IMR-90 (cell line): ENCODE measurements around the gene RASSF7. TPM values are rescaled to one million over a fixed set of nuclear protein-coding genes. Genes with fewer than 3 reads are reported as not detected.
A peak's percentile ranks its signal among the peaks of the same experiment; 100 is the strongest.

Source experiments
- ATAC-seq: fragments of 200-7000 bp; cut with Tn5 transposase; 2 replicates; pipeline ENCODE4 v1.9.1; 2020; ENCODE audit warnings: low read depth, mild to moderate bottlenecking, moderate library complexity
- BruUV-seq: library from RNA; stranded (reverse); fragments of 400-500 nt; replicated peaks from 2 replicates; lab custom pipeline; 2021; lab: Mats Ljungman, UMichigan
- CTCF ChIA-PET: fragments of 300-600 bp; formaldehyde crosslinking; extraction: SDS; loops from one replicate; lab custom pipeline; 2021; ENCODE audit warnings: antibody characterized with exemption; lab: Yijun Ruan, JAX
- POLR2A ChIA-PET: fragments of 300-600 bp; sonication (Branson Sonifier 250); formaldehyde crosslinking; loops from one replicate; lab custom pipeline; 2022; ENCODE audit warnings: antibody characterized with exemption; ENCODE audit not compliant: unreplicated experiment; lab: Charles Lee
- DNase-seq: peaks from one replicate; pipeline ENCODE4 v3.0.0; 2013
- H2AFZ ChIP-seq: replicated peaks from 2 replicates; pipeline ENCODE3; 2013; ENCODE audit warnings: low read length, mild to moderate bottlenecking; ENCODE audit not compliant: poor library complexity
- H2AK5ac ChIP-seq: 2 replicates; pipeline ENCODE4 v1.6.1; 2013; ENCODE audit warnings: low read depth, low read length, inconsistent platforms
- H2AK9ac ChIP-seq: replicated peaks from 2 replicates; pipeline ENCODE3; 2013; ENCODE audit warnings: mild to moderate bottlenecking, low read depth, low read length, moderate library complexity; ENCODE audit not compliant: poor library complexity
- H2BK120ac ChIP-seq: 2 replicates; pipeline ENCODE4 v1.6.1; 2013; ENCODE audit warnings: low read depth, low read length, inconsistent platforms
- H2BK15ac ChIP-seq: 3 replicates; pipeline ENCODE4 v1.6.1; 2013; ENCODE audit warnings: low read depth, low read length, inconsistent platforms
- H2BK20ac ChIP-seq: 2 replicates; pipeline ENCODE4 v1.6.1; 2013; ENCODE audit warnings: low read depth, mild to moderate bottlenecking, inconsistent platforms, low read length, moderate library complexity
- H2BK5ac ChIP-seq: 2 replicates; pipeline ENCODE4 v1.6.1; 2013; ENCODE audit warnings: mild to moderate bottlenecking, low read depth, low read length, inconsistent platforms; ENCODE audit not compliant: poor library complexity, severe bottlenecking
- H3K14ac ChIP-seq: replicated peaks from 2 replicates; pipeline ENCODE4 v1.6.1; 2013; ENCODE audit warnings: low read depth, low read length, inconsistent platforms
- H3K18ac ChIP-seq: 2 replicates; pipeline ENCODE4 v1.6.1; 2013; ENCODE audit warnings: low read depth, low read length, control low read depth
- H3K23ac ChIP-seq: 2 replicates; pipeline ENCODE4 v1.6.1; 2013; ENCODE audit warnings: low read depth, low read length, inconsistent platforms
- H3K27ac ChIP-seq: 2 replicates; pipeline ENCODE4 v1.5.1; 2013; ENCODE audit warnings: mild to moderate bottlenecking, control low read depth, low read length; ENCODE audit not compliant: insufficient read depth
- H3K27me3 ChIP-seq: 2 replicates; pipeline ENCODE4 v1.6.1; 2013; ENCODE audit warnings: low read length; ENCODE audit not compliant: control insufficient read depth, insufficient read depth
- H3K36me3 ChIP-seq: 2 replicates; pipeline ENCODE4 v1.6.1; 2013; ENCODE audit warnings: low read length, mixed read lengths; ENCODE audit not compliant: control insufficient read depth, insufficient read depth
- H3K4ac ChIP-seq: 2 replicates; pipeline ENCODE4 v1.6.1; 2013; ENCODE audit warnings: low read depth, low read length, inconsistent platforms
- H3K4me1 ChIP-seq: 2 replicates; pipeline ENCODE4 v1.6.1; 2013; ENCODE audit warnings: low read length, mixed read lengths; ENCODE audit not compliant: control insufficient read depth, insufficient read depth
- H3K4me2 ChIP-seq: 2 replicates; pipeline ENCODE4 v1.6.1; 2013; ENCODE audit warnings: low read depth, mild to moderate bottlenecking, control low read depth, low read length, moderate library complexity
- H3K4me3 ChIP-seq: 2 replicates; pipeline ENCODE4 v1.5.1; 2013; ENCODE audit warnings: low read depth, mild to moderate bottlenecking, control low read depth, low read length, moderate library complexity; ENCODE audit not compliant: insufficient read depth
- H3K56ac ChIP-seq: 2 replicates; pipeline ENCODE4 v1.6.1; 2013; ENCODE audit warnings: low read length, inconsistent platforms; ENCODE audit not compliant: insufficient read depth; ENCODE audit errors: extremely low read depth
- H3K79me1 ChIP-seq, 2 experiments: 2 replicates each; pipeline ENCODE4 v1.6.1; 2013; ENCODE audit warnings: low read length in 2 of 2, inconsistent platforms in 1 of 2, low read depth in 1 of 2
- H3K9ac ChIP-seq: 2 replicates; pipeline ENCODE4 v1.6.1; 2013; ENCODE audit warnings: low read depth, low read length, control low read depth
- H3K9me1 ChIP-seq: 2 replicates; pipeline ENCODE4 v1.6.1; 2013; ENCODE audit warnings: low read length, inconsistent platforms; ENCODE audit not compliant: insufficient read depth
- H3K9me3 ChIP-seq: 2 replicates; pipeline ENCODE4 v1.6.1; 2013; ENCODE audit warnings: low read length; ENCODE audit not compliant: control insufficient read depth, insufficient read depth
- H4K20me1 ChIP-seq: 2 replicates; pipeline ENCODE4 v1.6.1; 2013; ENCODE audit warnings: low read length, inconsistent platforms; ENCODE audit not compliant: insufficient read depth
- H4K5ac ChIP-seq: 2 replicates; pipeline ENCODE4 v1.6.1; 2013; ENCODE audit warnings: mild to moderate bottlenecking, low read depth, low read length, control low read depth
- H4K8ac ChIP-seq, 2 experiments: 2 replicates each; pipeline ENCODE4 v1.6.1; 2013; ENCODE audit warnings: low read depth in 2 of 2, low read length in 2 of 2, control low read depth in 1 of 2, inconsistent platforms in 1 of 2
- H4K91ac ChIP-seq: 2 replicates; pipeline ENCODE4 v1.6.1; 2013; ENCODE audit warnings: low read depth, low read length, inconsistent platforms; ENCODE audit not compliant: insufficient read depth
- BHLHE40 ChIP-seq: fragments of 150-350 bp; IDR thresholded peaks from 2 replicates; pipeline ENCODE4 v1.6.1; 2016; ENCODE audit warnings: mild to moderate bottlenecking, low read depth, low read length
- CEBPB ChIP-seq: IDR thresholded peaks from 2 replicates; pipeline ENCODE4 v1.6.1; 2012; ENCODE audit warnings: low read depth, low read length, improper control_type of control experiment
- CHD1 ChIP-seq: IDR thresholded peaks from 2 replicates; pipeline ENCODE4 v1.6.1; 2012; ENCODE audit warnings: low read depth, low read length, improper control_type of control experiment
- ELK1 ChIP-seq: fragments of 150-350 bp; IDR thresholded peaks from 2 replicates; pipeline ENCODE4 v1.6.1; 2016; ENCODE audit warnings: low read depth, mild to moderate bottlenecking, low read length, moderate library complexity, borderline replicate concordance
- FOS ChIP-seq: fragments of 150-350 bp; IDR thresholded peaks from 2 replicates; pipeline ENCODE4 v1.6.1; 2016; ENCODE audit warnings: low read depth, low read length
- MAFK ChIP-seq: IDR thresholded peaks from 2 replicates; pipeline ENCODE4 v1.6.1; 2012; ENCODE audit warnings: low read depth, low read length, improper control_type of control experiment
- MAZ ChIP-seq: IDR thresholded peaks from 2 replicates; pipeline ENCODE4 v1.6.1; 2012; ENCODE audit warnings: low read depth, mild to moderate bottlenecking, low read length, improper control_type of control experiment, moderate library complexity, borderline replicate concordance
- MXI1 ChIP-seq: IDR thresholded peaks from 2 replicates; pipeline ENCODE4 v1.6.1; 2012; ENCODE audit warnings: low read depth, mild to moderate bottlenecking, low read length, moderate library complexity, borderline replicate concordance
- NFE2L2 ChIP-seq: fragments of 150-350 bp; IDR thresholded peaks from 2 replicates; pipeline ENCODE4 v1.6.1; 2016; ENCODE audit warnings: low read depth, mild to moderate bottlenecking, low read length
- RAD21 ChIP-seq: IDR thresholded peaks from 2 replicates; pipeline ENCODE4 v1.6.1; 2012; ENCODE audit warnings: low read length, improper control_type of control experiment
- RFX5 ChIP-seq: IDR thresholded peaks from 2 replicates; pipeline ENCODE4 v1.8.0; 2012; ENCODE audit warnings: low read depth, mild to moderate bottlenecking, low read length, moderate library complexity
- SMC3 ChIP-seq: fragments of 150-350 bp; IDR thresholded peaks from 2 replicates; pipeline ENCODE4 v1.6.1; 2016; ENCODE audit warnings: low read depth, mild to moderate bottlenecking, antibody characterized with exemption, low read length, moderate library complexity
- USF2 ChIP-seq: fragments of 150-350 bp; IDR thresholded peaks from 2 replicates; pipeline ENCODE4 v1.6.1; 2017; ENCODE audit warnings: mild to moderate bottlenecking, antibody characterized with exemption, low read length, low read depth
- WGBS, 2 experiments: methylation state at CpG; one replicate each; pipeline versions ENCODE4 v1.1.5 to v1.1.7; 2013; ENCODE audit warnings: missing lambda C conversion rate in 2 of 2; ENCODE audit not compliant: insufficient read length in 1 of 2; ENCODE audit errors: extremely low coverage in 2 of 2; 5-methylcytosine and 5-hydroxymethylcytosine counted together
- dilution Hi-C: fragments of 300-500 bp; cut with HindIII; formaldehyde crosslinking; loops from one replicate; pipeline ENCODE4 v1.14.3; 2018; ENCODE audit warnings: low sequenced_read_pairs; ENCODE audit not compliant: unreplicated experiment
- in situ Hi-C: fragments of 300-500 bp; cut with MboI; formaldehyde crosslinking; loops from 3 replicates; pipeline ENCODE4 v1.14.3; 2019; ENCODE audit warnings: low sequenced_read_pairs, inconsistent platforms, mixed read lengths
- intact Hi-C: fragments of 100-400 bp; cut with micrococcal nuclease; formaldehyde crosslinking; loops from 2 replicates; pipeline ENCODE4 v1.10.0; 2022
- polyA plus RNA-seq, 3 experiments: library from polyadenylated mRNA; depleted of rRNA; stranded (reverse); fragments of >200 nt; gene quantifications; 2 replicates each; pipeline ENCODE4 v1.2.3, GENCODE V29; 2012; ENCODE audit warnings: low replicate concordance in 1 of 3
- total RNA-seq: library from RNA; depleted of rRNA; stranded (reverse); fragments of >200 nt; gene quantifications from 2 replicates; pipeline ENCODE4 v1.2.3, GENCODE V29; 2012
- TF ChIP-seq, protein P1 (sequence below): conservative IDR thresholded peaks from 2 replicates; pipeline ENCODE4 v1.5.1; 2012; ENCODE audit warnings: mild to moderate bottlenecking, low read depth, low read length, improper control_type of control experiment

The RASSF7 gene
- total and polyA plus RNA-seq, 2 of the 4 experiments (the other 2 are of a cell fraction) = 6.8 to 18.5 TPM

GRCh38 chr11:557328-558132 lies 3.2 kb upstream of the RASSF7 start:
- no peak overlapping the region for H4K8ac ChIP-seq
- WGBS, 2 experiments = 63% methylated on average over 9 of the region's 24 CpGs; no CpG with 5 or more reads in 1 of the 2 experiments
- BruUV-seq = no TSS peak

More at GRCh38 chr11:557328-558132, 3.2 kb upstream of the RASSF7 start:
- no peak overlapping the region for H3K27ac ChIP-seq
- peaks cover 6% of the 10 kb centered on the region; the same call in 1 of the 2 replicates for H4K20me1 ChIP-seq
- ChIA-PET POLR2A (no interaction called here), CTCF (no interaction called here)
- no peaks in the 10 kb centered on the region for H3K36me3 ChIP-seq
- H3K4me1 ChIP-seq = peaks cover 12% of the 10 kb centered on the region
- in situ Hi-C loops = no loop called here
- ATAC-seq (no peak), DNase-seq (no peak)
- no peak overlapping the region for H4K91ac ChIP-seq
- no peak overlapping the region for H3K4ac ChIP-seq
- H3K14ac ChIP-seq = no peak overlapping the region
- H3K4me3 ChIP-seq = no peak overlapping the region
- no peak overlapping the region for H3K18ac ChIP-seq
- intact Hi-C loops = loop anchor here (10.0 kb wide), 1 partner anchor 167 kb away; no protein-coding TSS in a partner anchor
- peaks cover 57% of the 10 kb centered on the region for H3K27me3 ChIP-seq
- 0 out of 2 replicates have a peak overlapping the region, but pooled peaks have one; percentile 38 for H3K23ac ChIP-seq
- H2AK5ac ChIP-seq = no peak overlapping the region
- TF ChIP-seq CHD1 = no peak
- TF ChIP-seq RFX5 = no peak
- TF ChIP-seq FOS = no peak
- no peak for TF ChIP-seq USF2
- TF ChIP-seq MAFK = no peak
- TF ChIP-seq, protein P1, sequence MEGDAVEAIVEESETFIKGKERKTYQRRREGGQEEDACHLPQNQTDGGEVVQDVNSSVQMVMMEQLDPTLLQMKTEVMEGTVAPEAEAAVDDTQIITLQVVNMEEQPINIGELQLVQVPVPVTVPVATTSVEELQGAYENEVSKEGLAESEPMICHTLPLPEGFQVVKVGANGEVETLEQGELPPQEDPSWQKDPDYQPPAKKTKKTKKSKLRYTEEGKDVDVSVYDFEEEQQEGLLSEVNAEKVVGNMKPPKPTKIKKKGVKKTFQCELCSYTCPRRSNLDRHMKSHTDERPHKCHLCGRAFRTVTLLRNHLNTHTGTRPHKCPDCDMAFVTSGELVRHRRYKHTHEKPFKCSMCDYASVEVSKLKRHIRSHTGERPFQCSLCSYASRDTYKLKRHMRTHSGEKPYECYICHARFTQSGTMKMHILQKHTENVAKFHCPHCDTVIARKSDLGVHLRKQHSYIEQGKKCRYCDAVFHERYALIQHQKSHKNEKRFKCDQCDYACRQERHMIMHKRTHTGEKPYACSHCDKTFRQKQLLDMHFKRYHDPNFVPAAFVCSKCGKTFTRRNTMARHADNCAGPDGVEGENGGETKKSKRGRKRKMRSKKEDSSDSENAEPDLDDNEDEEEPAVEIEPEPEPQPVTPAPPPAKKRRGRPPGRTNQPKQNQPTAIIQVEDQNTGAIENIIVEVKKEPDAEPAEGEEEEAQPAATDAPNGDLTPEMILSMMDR = no peak
- TF ChIP-seq SMC3 = no peak
- no peak for TF ChIP-seq NFE2L2
- no peak for TF ChIP-seq RAD21
- no peak for TF ChIP-seq ELK1
- no peak for TF ChIP-seq BHLHE40
- no peak for TF ChIP-seq CEBPB
- TF ChIP-seq MAZ = no peak
- TF ChIP-seq MXI1 = no peak
- H3K9me3 ChIP-seq = no peaks in the 10 kb centered on the region
- H3K9me1 ChIP-seq = peaks cover 5% of the 10 kb centered on the region; the same call in 1 of the 2 replicates
- H3K56ac ChIP-seq = no peak overlapping the region
- H3K4me2 ChIP-seq = no peak overlapping the region
- H2AFZ ChIP-seq = no peak overlapping the region
- H2BK15ac ChIP-seq = no peak overlapping the region
- H2AK9ac ChIP-seq = no peak overlapping the region
- H2BK120ac ChIP-seq = no peak overlapping the region
- dilution Hi-C loops = no loop called here
- H3K79me1 ChIP-seq = peaks cover 0 to 6% of the 10 kb centered on the region in 2 experiments; a peak in 2 of 4 replicates
- H3K9ac ChIP-seq = no peak overlapping the region
- no peak overlapping the region for H4K5ac ChIP-seq
- H2BK5ac ChIP-seq = no peak overlapping the region
- H2BK20ac ChIP-seq = no peak overlapping the region
